H9 (cell line): Measurements from ENCODE around the gene RTL5. TPM values are rescaled to one million over a fixed set of nuclear protein-coding genes. Genes with fewer than 3 reads are reported as not detected.

Experiments
- DNase-seq: peaks from one replicate; pipeline ENCODE4 v3.0.0-alpha.2; 2017
- H2AFZ ChIP-seq: one replicate; pipeline ENCODE4 v1.6.1; 2013; ENCODE audit warnings: mild to moderate bottlenecking, low read length, control low read depth, moderate library complexity
- H2AK5ac ChIP-seq: 2 replicates; pipeline ENCODE4 v1.6.1; 2013; ENCODE audit warnings: low read length, control low read depth, mixed read lengths; ENCODE audit not compliant: insufficient read length
- H2BK120ac ChIP-seq: one replicate; pipeline ENCODE4 v1.6.1; 2013; ENCODE audit warnings: low read depth, mild to moderate bottlenecking, low read length, control low read depth, inconsistent platforms; ENCODE audit not compliant: poor library complexity, severe bottlenecking
- H2BK12ac ChIP-seq: 2 replicates; pipeline ENCODE4 v1.6.1; 2013; ENCODE audit warnings: low read length, control low read depth, mixed read lengths, low read depth; ENCODE audit not compliant: insufficient read length
- H2BK15ac ChIP-seq: 2 replicates; pipeline ENCODE4 v1.6.1; 2013; ENCODE audit warnings: low read depth, low read length, control low read depth
- H2BK20ac ChIP-seq: one replicate; pipeline ENCODE4 v1.6.1; 2013; ENCODE audit warnings: low read depth, mild to moderate bottlenecking, low read length, control low read depth, inconsistent platforms; ENCODE audit not compliant: poor library complexity, severe bottlenecking
- H2BK5ac ChIP-seq: 2 replicates; pipeline ENCODE4 v1.6.1; 2013; ENCODE audit warnings: low read length, control low read depth, mixed read lengths; ENCODE audit not compliant: insufficient read length
- H3K14ac ChIP-seq: 2 replicates; pipeline ENCODE4 v1.6.1; 2013; ENCODE audit warnings: low read length, control low read depth; ENCODE audit not compliant: insufficient read depth
- H3K18ac ChIP-seq: 2 replicates; pipeline ENCODE4 v1.6.1; 2013; ENCODE audit warnings: low read depth, mild to moderate bottlenecking, mixed read lengths, low read length, control low read depth; ENCODE audit not compliant: insufficient read length
- H3K23ac ChIP-seq: 2 replicates; pipeline ENCODE4 v1.6.1; 2013; ENCODE audit warnings: low read length, control low read depth, mixed read lengths, low read depth; ENCODE audit not compliant: insufficient read length
- H3K23me2 ChIP-seq: 2 replicates; pipeline ENCODE4 v1.6.1; 2013; ENCODE audit warnings: low read depth, mild to moderate bottlenecking, mixed read lengths, low read length, control low read depth; ENCODE audit not compliant: insufficient read length, poor library complexity, severe bottlenecking
- H3K27ac ChIP-seq: 2 replicates; pipeline ENCODE4 v1.5.1; 2013; ENCODE audit warnings: low read length, control low read depth, mixed read lengths, low read depth; ENCODE audit not compliant: insufficient read length
- H3K27me3 ChIP-seq: 2 replicates; pipeline ENCODE4 v1.6.1; 2013; ENCODE audit warnings: low read length, control low read depth, inconsistent platforms; ENCODE audit not compliant: insufficient read depth
- H3K4ac ChIP-seq: 2 replicates; pipeline ENCODE4 v1.6.1; 2013; ENCODE audit warnings: low read depth, mild to moderate bottlenecking, control low read depth, inconsistent platforms, low read length, moderate library complexity
- H3K4me1 ChIP-seq: 2 replicates; pipeline ENCODE4 v1.6.1; 2013; ENCODE audit warnings: low read length, control low read depth, inconsistent platforms; ENCODE audit not compliant: insufficient read depth
- H3K4me2 ChIP-seq: 2 replicates; pipeline ENCODE4 v1.6.1; 2013; ENCODE audit warnings: low read length, control low read depth, mixed read lengths; ENCODE audit not compliant: insufficient read length, insufficient read depth
- H3K56ac ChIP-seq: 2 replicates; pipeline ENCODE4 v1.6.1; 2013; ENCODE audit warnings: low read depth, mild to moderate bottlenecking, mixed read lengths, low read length, control low read depth; ENCODE audit not compliant: insufficient read length
- H3K79me1 ChIP-seq: 2 replicates; pipeline ENCODE4 v1.6.1; 2013; ENCODE audit warnings: low read depth, mild to moderate bottlenecking, moderate library complexity, low read length, control low read depth, inconsistent platforms; ENCODE audit not compliant: insufficient read depth, poor library complexity, severe bottlenecking
- H3K79me2 ChIP-seq: 2 replicates; pipeline ENCODE4 v1.6.1; 2013; ENCODE audit warnings: low read length, control low read depth, inconsistent platforms; ENCODE audit not compliant: insufficient read depth
- H3K9ac ChIP-seq: 2 replicates; pipeline ENCODE4 v1.6.1; 2013; ENCODE audit warnings: low read length, control low read depth, mixed read lengths; ENCODE audit not compliant: insufficient read length; ENCODE audit errors: extremely low read depth
- H3K9me3 ChIP-seq: one replicate; pipeline ENCODE4 v1.6.1; 2013; ENCODE audit warnings: low read depth, low read length, inconsistent platforms; ENCODE audit not compliant: control insufficient read depth
- H3T11ph ChIP-seq: one replicate; pipeline ENCODE4 v1.6.1; 2013; ENCODE audit warnings: mild to moderate bottlenecking, low read length, control low read depth, inconsistent platforms
- H4K20me1 ChIP-seq: one replicate; pipeline ENCODE4 v1.6.1; 2013; ENCODE audit not compliant: control insufficient read depth, insufficient read length, insufficient read depth
- H4K5ac ChIP-seq: 2 replicates; pipeline ENCODE4 v1.6.1; 2013; ENCODE audit warnings: low read depth, mild to moderate bottlenecking, mixed read lengths, low read length, control low read depth; ENCODE audit not compliant: insufficient read length
- H4K8ac ChIP-seq: replicated peaks from 2 replicates; pipeline ENCODE4 v1.6.1; 2013; ENCODE audit warnings: low read length, control low read depth, mixed read lengths, low read depth; ENCODE audit not compliant: insufficient read length
- H4K91ac ChIP-seq: 2 replicates; pipeline ENCODE4 v1.6.1; 2013; ENCODE audit warnings: low read depth, mild to moderate bottlenecking, moderate library complexity, mixed read lengths, low read length, control low read depth; ENCODE audit not compliant: insufficient read length
- H3K27ac Mint-ChIP-seq, 3 experiments: 2 replicates in 2 of 3; 3 replicates in 1 of 3; pipeline ENCODE4 v1.8.0; 2020 to 2021; ENCODE audit warnings: mixed read lengths in 3 of 3, mild to moderate bottlenecking in 1 of 3, moderate library complexity in 1 of 3
- H3K27me3 Mint-ChIP-seq: 2 replicates; pipeline ENCODE4 v1.8.0; 2021; ENCODE audit warnings: low read depth, mild to moderate bottlenecking, moderate library complexity, mixed read lengths
- H3K36me3 Mint-ChIP-seq, 3 experiments: 2 replicates in 2 of 3; 3 replicates in 1 of 3; pipeline ENCODE4 v1.8.0; 2020 to 2021; ENCODE audit warnings: low read depth in 3 of 3, mixed read lengths in 3 of 3; ENCODE audit not compliant: insufficient read depth in 1 of 3
- H3K4me1 Mint-ChIP-seq, 2 experiments: 2 replicates each; pipeline ENCODE4 v1.8.0; 2020; ENCODE audit warnings: mixed read lengths in 2 of 2
- H3K4me3 Mint-ChIP-seq, 2 experiments: 2 replicates in 1 of 2; 3 replicates in 1 of 2; pipeline ENCODE4 v1.8.0; 2020 to 2021; ENCODE audit warnings: mild to moderate bottlenecking in 2 of 2, mixed read lengths in 2 of 2, moderate library complexity in 1 of 2
- H3K9me3 Mint-ChIP-seq, 2 experiments: 2 replicates in 1 of 2; 3 replicates in 1 of 2; pipeline ENCODE4 v1.8.0; 2020; ENCODE audit warnings: mild to moderate bottlenecking in 2 of 2, mixed read lengths in 2 of 2, moderate library complexity in 1 of 2
- WGBS: extraction: QIAGEN DNeasy Blood & Tissue Kit; methylation state at CpG from one replicate; pipeline ENCODE4 v1.1.7; 2013; ENCODE audit warnings: missing lambda C conversion rate, low lambda C conversion rate, mixed read lengths; ENCODE audit not compliant: insufficient read length; ENCODE audit errors: extremely low coverage; 5-methylcytosine and 5-hydroxymethylcytosine counted together
- total RNA-seq: library from RNA; stranded (reverse); gene quantifications from 2 replicates; pipeline ENCODE4 v1.2.1, GENCODE V29; 2021
- TF ChIP-seq, protein P1 (sequence below): fragments of 200-600 bp; sonication (generic); conservative IDR thresholded peaks from 3 replicates; pipeline ENCODE4 v1.8.0; 2021; ENCODE audit warnings: antibody characterized with exemption, mild to moderate bottlenecking

RTL5 gene
- total RNA-seq, 1 experiment from 2014 or later = 1.2 TPM

DNA sequence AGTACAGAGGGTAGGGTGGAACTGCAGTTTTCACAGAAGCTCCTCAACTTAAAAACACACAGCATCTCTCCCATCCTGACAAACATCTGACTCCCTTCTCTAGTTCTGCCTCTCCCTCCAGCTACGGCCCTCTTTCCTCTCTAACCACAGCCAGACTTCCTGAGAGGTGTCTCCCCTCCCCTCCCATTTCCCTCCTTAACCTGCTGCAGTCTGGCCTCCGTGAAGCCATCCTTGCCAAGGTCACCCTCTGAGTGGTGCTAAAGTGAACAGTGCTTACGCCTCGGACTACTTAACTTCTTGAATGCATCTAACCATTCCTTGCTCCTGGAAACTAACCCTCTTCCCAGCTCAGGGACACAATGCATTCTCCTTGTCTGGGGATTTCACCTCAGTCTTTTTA lies 53.3 kb downstream of the RTL5 start:
- no peak overlapping the region for H3K56ac ChIP-seq
- H3K9me3 Mint-ChIP-seq = peaks cover 77 to 91% of the 10 kb centered on the region in 2 experiments

More for the DNA sequence above, 53.3 kb downstream of the RTL5 start:
- no peak overlapping the region for H2BK120ac ChIP-seq
- no peak overlapping the region for H3K23ac ChIP-seq
- Mint-ChIP-seq H3K36me3 (peaks cover 4 to 10% (median 6%) of the 10 kb centered on the region in 3 experiments; a peak in 6 of 7 replicates), H3K27ac (no peak overlapping the region), H3K27me3 (no peaks in the 10 kb centered on the region; the same call in none of the 2 replicates), H3K4me1 (peaks cover 15 to 36% of the 10 kb centered on the region in 2 experiments), H3K4me3 (no peak overlapping the region)
- H3K4me2 ChIP-seq = no peak overlapping the region
- no peak overlapping the region for H3K9ac ChIP-seq
- DNase-seq = no peak
- H4K20me1 ChIP-seq = no peaks in the 10 kb centered on the region
- no peak overlapping the region for H3K14ac ChIP-seq
- H2BK12ac ChIP-seq = no peak overlapping the region
- H3K79me2 ChIP-seq = no peaks in the 10 kb centered on the region
- H4K8ac ChIP-seq = no peak overlapping the region
- no peak overlapping the region for H2AK5ac ChIP-seq
- no peak overlapping the region for H4K91ac ChIP-seq
- H4K5ac ChIP-seq = no peak overlapping the region
- H3T11ph ChIP-seq = no peak overlapping the region
- no peaks in the 10 kb centered on the region for H3K4me1 ChIP-seq
- no peak overlapping the region for H2BK20ac ChIP-seq
- no peak overlapping the region for H3K18ac ChIP-seq
- no peak overlapping the region for H3K4ac ChIP-seq
- no CpG with 5 or more reads among the region's 4 CpGs for WGBS
- H2AFZ ChIP-seq = no peak overlapping the region
- no peaks in the 10 kb centered on the region for H3K27me3 ChIP-seq
- no peak overlapping the region for H2BK15ac ChIP-seq
- no peaks in the 10 kb centered on the region for H3K23me2 ChIP-seq
- no peak overlapping the region for H3K27ac ChIP-seq
- no peaks in the 10 kb centered on the region for H3K79me1 ChIP-seq
- TF ChIP-seq, protein P1, sequence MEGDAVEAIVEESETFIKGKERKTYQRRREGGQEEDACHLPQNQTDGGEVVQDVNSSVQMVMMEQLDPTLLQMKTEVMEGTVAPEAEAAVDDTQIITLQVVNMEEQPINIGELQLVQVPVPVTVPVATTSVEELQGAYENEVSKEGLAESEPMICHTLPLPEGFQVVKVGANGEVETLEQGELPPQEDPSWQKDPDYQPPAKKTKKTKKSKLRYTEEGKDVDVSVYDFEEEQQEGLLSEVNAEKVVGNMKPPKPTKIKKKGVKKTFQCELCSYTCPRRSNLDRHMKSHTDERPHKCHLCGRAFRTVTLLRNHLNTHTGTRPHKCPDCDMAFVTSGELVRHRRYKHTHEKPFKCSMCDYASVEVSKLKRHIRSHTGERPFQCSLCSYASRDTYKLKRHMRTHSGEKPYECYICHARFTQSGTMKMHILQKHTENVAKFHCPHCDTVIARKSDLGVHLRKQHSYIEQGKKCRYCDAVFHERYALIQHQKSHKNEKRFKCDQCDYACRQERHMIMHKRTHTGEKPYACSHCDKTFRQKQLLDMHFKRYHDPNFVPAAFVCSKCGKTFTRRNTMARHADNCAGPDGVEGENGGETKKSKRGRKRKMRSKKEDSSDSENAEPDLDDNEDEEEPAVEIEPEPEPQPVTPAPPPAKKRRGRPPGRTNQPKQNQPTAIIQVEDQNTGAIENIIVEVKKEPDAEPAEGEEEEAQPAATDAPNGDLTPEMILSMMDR = no peak
- peaks cover 35% of the 10 kb centered on the region for H3K9me3 ChIP-seq
- H2BK5ac ChIP-seq = no peak overlapping the region

Other genes with a start within 250 kb of the RTL5 start
- gene NHSL2, start 221.1 kb downstream of the RTL5 start, total RNA-seq = 5.7 and 6.4 TPM in 2 replicates
- gene PIN4, start 49.8 kb upstream of the RTL5 start, total RNA-seq = 15.6 and 16.3 TPM in 2 replicates
- 18.1 and 19.7 TPM in 2 replicates for gene ERCC6L, start 107.1 kb upstream of the RTL5 start, total RNA-seq
- gene RPS4X, start 145.3 kb upstream of the RTL5 start, total RNA-seq = 1,588 and 1,597 TPM in 2 replicates
- 1.1 and 1.8 TPM in 2 replicates for gene CITED1, start 174.0 kb upstream of the RTL5 start, total RNA-seq